Inflammatory macrophage treated with lipopolysaccharide for 1 hour (primary cell): ENCODE results near the gene TOP3B.
"Not testable (repeated sequence)": the region's sequence is repeated elsewhere in the genome, so short reads cannot be mapped to it uniquely, and the experiment has no call there.

Source experiments
- DNase-seq, 2 donors: peaks; one replicate each; pipeline ENCODE4 v3.0.0-alpha.2; 2020 to 2022

The TOP3B gene

DNA sequence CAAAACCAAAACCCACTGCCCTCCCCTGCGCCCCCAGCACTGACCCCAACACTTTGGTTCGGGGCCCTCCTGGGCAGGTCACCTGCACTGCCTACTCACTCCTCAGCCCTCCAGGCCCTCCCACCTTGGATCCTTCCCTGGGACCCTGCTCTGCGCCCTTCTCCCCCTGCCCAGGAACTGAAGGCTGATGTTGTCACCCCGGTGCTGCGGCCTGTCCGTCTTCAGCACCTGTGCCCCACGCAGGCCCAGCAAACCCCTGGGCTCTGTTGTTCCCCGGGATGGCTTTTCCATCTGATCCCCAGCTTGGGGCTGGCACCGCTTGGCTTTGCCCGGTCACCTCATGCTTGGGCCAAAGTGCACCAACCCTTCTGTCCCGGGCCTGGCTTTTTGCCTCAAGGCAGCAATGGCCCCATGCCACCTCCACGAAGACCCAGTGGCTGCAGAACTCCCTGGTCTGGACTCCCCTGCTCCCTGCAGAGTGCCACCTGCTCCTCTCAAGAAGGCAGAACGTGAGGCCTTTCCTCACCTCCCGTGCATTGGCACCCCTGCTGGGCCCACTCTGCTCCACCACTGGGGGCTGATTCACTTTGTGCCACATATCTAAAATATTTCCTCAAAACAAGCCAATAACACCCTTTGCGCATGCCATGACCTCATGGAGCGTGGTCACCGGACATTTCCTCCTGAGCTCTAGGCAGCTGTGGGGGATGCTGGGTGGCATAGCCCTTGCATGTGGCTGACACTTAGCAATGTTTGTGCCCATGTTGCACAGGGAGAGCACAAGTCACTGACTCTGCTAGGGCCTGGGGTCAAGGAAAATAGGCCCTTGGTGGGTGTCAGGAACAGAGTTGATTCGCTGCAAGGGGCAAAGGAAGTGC lies 38.8 kb downstream of the TOP3B start:
- DNase-seq: peak; percentile 35 to 67

DNA sequence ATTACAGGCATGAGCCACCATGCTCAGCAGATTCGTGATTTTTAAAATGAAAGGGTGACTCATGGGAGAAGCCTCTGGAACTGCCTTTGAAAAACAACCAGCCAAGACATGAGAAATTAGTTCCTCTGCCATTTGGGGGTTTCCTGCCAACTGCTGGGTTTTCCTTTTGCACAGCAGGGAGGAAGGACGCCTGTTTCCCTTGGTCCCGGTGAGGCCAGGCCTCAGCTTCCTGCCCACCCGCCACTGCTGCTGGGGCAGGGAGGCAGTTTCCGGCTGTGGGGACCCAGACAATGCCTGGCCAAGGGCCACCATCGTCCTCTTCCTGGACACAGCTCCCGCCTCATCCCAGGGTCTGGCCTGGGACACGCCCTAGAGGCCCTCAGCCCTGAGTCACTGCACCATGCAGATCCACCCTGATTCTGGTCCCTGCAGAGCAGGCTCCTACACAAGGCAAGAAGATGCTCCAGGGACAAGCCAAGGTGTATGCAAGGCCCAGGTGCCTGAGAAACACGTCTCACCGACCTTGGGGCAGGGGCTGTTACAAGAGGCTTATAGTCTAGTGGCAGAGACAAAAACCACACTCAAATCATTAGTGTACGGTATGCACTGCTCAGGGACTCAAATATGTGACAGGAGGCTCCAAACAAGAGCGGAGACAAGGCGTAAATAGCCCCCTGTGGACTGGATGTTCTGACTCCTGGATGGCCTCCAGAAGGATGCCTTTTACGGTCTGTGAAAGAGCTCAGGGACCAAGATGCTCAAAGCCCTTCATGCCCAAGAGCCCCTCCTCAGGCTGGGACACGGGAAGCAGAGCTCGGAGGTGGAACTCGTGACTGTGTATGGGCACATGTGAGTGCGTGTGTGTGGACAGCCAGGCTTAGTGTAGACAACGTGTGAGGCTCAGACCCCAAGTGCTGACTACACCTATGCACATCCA lies 39.9 kb downstream of the TOP3B start:
- DNase-seq: peak; percentile 87 to 92

DNA sequence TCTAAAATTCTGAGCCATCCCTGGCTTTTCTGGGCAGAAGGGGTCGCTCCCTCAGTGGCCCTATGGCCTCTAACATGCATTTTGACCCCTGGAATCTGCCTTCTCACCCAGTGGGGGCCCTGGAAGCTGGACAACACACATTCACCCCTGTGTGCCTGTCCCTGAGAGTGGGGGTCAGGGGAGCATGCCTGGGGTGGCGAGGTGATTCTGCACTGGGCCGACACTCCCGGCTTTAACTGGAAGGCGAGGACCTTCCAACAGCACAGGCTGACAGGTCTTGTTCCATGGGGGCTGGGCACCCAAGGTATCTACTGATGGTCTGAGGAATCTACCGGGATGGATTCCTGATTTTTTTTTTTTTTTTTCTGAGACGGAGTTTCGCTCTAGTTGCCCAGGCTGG lies 40.7 kb downstream of the TOP3B start:
- no peak for DNase-seq

DNA sequence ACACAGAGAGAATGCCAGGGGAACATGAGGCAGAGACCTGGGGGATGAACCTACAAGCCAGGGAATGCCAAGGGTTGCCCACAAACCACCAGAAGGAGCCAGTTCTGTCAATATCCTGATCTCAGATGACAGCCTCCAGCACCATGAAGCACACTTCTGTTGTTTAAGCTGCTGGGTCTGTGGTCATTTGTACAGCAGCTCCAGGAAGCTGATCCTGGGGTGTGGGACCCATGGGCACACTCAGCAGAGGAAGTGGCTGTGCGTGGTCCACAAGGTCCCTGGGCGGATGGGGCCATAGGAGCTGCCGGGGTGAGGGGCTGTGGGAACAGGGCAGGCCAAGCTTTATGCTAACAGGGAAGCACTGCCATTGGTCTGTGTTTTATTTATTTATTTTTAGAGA lies 42.1 kb downstream of the TOP3B start:
- peak in 1 of 2 donors; percentile 26 for DNase-seq

DNA sequence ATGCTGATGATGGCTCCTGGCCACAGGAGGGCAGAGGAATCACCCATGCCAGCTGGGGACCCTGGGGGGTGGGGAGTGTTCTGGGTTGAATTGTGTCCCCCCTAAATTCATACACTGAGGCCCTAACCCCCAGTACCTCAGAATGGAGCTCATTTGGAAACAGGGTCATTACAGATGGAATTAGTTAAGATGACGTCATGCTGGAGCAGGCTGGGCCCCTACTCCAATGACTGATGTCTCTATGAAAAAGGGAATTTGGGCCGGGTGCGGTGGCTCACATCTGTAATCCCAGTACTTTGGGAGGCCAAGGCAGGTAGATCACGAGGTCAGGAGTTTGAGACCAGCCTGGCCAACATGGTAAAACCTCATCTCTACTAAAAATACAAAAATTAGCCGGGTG lies 42.7 kb downstream of the TOP3B start:
- DNase-seq: not testable (repeated sequence)

DNA sequence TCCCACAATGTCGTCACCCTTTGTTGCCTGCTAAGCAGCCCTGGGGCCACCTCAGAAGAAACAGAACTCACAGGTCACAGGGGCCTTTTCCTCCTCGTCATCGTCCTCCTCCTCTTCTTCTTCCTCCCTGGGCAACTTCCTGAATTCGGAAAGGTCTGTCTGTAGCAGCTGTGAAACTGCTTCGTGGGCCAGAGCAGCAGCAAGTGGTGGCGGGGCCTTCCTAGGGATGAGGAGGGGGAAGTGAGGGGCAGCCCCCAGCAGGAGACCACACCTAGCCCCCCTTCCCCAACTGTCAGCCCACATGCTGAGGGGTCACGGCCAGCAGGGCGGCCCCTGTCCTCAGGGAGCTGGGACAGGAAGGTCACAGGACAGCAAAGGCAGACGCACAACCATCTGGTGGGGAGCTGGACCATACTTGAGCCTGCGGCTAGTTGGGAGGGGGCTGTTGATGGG lies 43.1 kb downstream of the TOP3B start:
- DNase-seq: peak; percentile 67 to 77

DNA sequence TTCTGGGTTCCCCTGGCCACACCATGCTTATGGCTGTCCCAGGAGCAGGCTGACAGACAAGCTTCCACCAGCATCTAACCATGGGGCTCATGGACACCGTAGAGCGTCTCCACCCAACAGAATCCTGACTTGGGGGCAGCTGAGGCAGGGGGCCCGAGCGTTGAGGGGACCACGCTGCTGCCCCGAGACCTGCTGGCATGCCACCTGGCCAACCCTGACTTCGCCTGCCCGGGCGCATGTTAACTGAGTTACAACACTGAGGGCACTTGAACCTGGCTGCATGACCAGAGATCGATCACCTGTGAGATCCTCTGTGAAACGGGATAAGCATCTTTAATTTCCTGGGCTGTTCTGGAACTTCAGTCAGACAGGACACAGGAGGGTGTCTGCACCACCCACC lies 43.7 kb downstream of the TOP3B start:
- DNase-seq: no peak

DNA sequence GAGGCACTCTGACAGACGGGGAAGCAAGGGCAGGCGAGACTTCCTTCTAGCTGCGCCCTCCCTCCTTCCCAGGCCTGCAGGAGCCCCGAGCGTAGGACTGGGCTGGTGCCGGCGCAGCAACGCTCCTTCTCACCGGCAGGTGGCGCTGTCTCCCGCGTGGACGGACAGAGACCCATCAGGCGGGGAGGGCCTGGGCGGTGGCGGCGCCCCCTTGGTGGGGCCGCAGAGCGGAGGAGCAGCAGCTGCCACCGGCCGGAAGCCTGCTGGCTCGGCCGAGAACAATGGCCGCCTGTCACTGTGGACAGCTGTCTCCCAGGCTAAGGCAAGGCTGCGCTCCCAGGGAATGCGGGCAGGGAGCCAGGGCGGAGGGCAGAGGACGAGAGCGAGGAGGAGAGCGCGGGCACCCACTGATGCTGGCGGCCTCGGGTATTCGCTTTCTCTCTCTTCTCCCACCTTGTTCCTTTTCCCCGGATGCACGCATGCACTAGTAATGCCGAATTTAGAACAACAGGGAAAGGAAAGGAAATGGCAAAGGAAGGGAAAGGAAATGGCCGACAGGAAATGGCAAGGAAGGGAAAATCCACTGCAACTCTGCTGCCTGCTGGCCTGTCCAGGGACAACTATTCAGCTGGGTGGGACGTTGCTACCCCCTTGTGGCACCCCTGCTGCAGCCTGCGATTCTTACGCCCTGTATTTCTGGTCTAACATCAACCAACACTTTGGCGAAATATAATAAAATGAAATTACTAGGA lies 44.3 kb downstream of the TOP3B start:
- peak; percentile 92 to 98 for DNase-seq

DNA sequence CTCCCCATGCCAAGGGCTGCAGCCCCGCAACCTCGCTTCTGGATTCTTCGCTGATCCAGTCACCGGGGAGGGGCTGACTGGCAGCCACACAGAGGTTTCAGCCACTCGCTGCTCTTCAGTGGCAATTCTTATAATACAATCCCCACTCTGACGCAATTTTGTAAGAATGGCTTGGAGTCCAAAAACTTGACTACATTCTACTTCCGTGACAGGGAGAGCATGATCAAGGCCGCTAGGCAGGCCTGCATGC lies 44.8 kb downstream of the TOP3B start:
- DNase-seq: no peak

DNA sequence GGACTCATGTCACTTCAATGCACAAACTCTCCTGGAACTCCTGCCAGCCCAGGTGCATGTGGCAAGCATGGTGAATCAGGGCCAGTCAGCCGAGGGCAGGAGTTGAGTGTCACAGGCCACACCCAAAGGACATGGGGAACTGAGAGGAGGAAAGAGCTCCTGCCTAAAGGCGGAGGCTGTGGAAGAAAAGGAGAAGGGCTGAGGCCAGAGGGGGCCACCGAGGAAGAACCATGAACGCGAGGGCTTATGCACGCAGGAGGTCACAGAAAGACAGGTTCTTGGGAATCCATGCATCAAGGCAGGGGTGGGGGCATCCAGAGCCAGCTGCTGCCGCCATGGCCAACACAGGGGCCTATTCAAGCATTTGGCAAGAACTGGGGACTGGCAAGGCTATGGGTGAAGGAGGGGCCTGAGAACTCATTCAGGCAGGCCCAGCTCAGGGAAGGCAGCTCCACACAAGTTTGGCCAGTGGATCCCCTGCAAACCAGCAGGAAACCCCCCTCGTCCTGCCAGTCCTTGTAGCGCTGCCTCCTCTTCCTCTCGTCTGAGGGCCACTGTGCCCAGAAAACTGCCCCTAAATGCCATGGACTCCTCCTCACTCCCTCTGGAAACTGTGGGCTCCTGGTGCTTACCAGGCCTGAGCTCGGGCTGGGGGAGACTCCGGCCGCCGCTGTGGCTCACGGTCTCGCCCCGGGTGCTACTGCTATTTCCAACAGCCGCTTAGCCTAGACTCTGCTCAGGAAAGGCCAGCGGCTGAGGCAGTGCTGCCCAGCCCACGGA lies 45.4 kb downstream of the TOP3B start:
- DNase-seq: peak; percentile 71 to 73

DNA sequence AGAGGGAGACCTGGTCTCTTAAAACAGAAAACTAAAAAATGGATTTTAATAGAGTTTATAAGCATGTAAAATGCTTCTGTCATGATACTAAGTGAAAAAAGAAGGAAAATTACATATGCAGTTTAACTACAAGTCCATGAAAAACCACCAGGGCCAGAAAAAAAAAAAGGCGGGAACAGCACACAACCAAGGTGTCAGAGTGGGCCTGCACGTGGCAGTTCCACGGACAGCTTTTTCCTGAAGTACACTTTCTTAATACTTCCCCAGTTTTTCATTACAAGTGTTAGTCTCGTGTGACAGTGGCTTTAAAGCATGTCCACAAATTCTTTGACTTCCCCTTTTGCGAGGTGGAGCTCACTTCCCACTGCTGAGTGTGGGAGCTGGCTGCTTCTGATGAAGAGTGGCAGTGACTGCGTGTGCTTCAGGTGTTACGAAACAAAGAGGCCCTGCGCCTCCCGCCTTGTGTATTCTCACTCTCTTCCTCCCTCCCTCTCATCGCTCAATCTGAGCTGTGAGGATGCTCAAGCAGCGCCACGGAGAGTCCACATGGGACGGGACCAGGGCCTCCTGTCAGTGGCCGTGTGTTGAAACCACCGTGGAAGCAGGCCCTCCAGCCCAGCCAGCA lies 46.3 kb downstream of the TOP3B start:
- peak; percentile 88 to 95 for DNase-seq

DNA sequence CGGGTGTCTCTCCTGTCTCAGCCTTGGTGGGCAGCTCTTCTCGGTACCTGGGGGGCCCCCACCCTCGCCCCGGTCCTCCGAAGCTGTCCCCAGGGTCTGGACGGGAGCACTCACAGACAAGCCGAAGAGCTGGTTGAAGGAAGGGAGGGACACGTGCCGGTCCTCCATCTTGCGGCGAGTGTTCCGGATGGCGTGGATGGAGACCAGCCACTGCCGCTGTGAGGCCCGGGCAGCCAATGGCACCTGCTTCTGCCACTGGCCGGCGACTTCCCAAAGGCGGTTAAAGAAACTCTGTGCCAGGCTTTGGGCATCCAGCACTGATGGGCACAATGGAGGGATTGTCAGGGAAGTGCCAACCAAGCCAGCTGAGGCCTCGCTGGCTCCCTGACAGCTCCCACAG lies 48.7 kb downstream of the TOP3B start:
- DNase-seq: no peak

DNA sequence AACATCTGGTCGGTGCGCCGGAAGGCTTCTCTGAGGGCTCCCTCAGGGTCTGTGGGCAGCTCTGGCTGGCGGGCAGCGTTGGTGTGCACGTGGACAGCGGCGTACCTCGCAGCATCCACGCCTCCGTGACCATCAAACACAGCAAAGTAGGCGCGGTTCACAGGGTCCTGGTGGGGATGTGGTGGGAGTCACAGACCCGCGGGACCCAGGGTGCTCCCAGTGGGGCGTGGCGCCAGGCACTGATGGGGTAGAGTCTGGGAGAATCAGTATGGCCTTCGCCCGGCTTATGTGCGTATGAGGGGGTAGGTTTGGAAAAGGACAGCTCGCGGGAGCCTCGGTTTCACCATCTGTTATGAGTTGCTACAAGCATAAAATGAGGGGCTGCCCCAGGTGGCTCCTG lies 49.2 kb downstream of the TOP3B start:
- no peak for DNase-seq

DNA sequence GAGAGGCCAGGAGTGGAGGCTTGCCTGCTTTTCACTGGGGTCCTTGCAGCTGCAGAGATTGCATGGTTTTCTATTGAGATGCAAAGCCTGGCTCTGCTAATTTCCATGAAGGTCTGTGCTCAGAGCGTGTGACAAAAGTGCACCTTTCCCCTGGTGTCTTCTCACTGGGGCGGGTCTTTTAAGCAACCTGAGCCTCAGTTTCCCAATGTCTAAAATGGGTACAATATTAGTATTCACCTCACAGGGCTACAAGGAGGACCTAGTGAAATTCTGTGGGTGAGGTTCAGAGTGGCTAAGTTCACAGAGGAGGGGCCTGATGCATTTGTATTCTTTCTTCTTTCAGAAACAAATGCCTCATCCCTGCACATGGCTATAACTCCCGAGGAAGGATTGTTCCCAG lies 50.2 kb downstream of the TOP3B start:
- DNase-seq: no peak

DNA sequence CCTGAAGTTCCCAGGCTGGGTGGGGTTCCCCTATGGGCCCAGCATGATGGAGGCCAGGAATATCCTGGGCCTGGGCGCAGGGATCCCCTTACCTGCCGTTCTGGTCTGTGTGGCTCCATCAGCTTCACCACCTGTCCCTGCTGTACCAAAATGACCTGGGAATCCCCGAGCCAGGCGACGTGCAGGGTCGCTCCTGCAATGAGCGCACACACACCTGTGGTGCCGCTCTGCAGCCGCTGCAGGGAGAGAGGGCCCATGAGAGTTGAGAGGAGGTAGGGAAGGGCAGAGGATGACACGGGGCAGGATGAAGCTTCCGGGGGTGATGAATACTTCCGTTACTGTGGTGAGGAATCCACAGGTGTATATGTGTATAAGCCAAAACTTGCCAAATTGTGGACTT lies 51.5 kb downstream of the TOP3B start:
- DNase-seq: no peak

DNA sequence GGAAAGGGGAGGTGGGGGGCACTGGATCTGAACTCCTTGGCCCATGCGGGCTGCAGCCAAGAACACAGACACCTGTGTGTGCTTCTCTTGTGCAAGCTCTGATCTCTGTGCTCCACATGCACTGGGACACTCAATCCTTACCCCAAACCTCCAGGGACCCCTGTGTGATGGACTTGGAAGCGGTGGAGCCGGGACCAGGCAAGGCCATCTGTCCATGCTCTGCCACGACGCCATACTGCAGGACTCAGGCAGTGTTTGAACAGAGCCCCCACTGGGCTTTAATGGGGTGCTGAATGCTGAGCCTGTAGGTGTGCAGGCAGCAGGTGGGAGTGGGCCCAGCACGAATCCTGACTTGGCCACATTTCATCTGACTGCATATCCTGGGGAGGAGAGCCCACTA lies 53.3 kb downstream of the TOP3B start:
- no peak for DNase-seq

DNA sequence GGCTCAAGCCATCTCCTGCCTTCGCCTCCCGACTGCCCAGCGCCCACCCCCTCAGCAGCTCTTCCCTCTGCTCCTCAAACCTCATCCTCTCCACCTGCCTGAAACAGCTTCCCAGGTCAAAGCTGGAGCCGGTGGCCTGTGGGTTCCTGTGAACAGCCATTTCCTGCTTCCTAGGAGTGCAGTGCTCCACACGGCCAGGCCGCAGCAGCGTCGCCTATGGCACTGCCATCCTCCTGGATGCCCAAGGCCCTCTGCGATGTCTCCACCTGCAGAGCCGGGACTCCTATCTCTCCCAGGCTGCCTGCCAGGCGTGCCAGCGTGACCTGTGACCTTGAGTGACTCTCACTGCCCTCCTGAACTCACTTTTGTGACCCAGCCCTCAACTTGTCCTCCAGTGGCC lies 54.5 kb downstream of the TOP3B start:
- DNase-seq: no peak

DNA sequence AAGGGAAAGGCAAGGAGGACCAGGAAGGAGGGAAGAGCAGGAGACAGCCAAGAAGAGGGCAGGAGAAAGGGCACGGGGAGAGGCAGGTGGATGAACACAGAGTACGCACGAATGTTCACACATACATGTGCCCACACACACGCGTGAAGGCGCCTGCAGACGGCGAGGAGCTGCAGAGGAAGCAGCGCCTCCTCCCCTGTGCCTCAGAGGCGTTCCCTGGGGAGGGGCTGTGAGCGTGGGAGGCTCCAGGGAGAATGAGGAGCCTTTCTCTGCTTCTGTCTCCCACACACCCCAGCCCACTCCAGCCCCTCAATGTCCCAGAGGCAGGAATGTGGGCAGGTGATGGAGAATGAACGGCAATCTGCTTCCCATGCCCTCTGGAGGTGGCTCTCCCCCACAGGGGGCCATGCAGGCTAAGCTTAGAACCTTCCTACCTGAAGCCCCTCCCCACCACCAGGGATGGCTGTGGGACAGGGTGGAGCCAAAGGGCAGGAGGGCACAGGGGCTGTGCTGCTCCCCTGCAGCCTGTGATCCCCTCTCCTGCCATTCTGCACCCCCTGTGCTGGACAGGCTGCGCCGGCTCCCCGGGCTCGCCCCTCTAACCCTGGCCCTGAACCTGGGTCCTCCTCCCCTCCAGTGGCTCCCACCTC lies 55.3 kb downstream of the TOP3B start:
- DNase-seq: no peak

DNA sequence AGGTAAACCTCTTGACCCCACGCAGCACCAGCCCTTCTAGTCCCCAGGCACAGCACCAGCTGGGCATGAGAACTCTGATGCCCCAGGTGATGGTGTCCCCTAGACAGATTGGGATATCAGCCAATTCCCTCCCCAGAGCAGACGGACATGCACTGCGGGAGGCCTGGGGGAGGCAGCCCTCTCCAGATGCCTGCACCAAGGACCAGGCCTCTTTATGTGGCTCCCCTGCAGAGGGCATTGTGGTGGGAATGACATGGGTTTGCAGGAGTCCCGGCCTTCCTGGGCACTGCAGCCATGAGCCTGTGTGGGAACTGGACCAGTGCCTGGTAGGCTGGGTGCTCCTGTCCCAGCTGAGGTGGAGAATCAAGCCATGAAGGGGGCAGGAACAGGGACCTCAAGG lies 55.9 kb downstream of the TOP3B start:
- DNase-seq: no peak

DNA sequence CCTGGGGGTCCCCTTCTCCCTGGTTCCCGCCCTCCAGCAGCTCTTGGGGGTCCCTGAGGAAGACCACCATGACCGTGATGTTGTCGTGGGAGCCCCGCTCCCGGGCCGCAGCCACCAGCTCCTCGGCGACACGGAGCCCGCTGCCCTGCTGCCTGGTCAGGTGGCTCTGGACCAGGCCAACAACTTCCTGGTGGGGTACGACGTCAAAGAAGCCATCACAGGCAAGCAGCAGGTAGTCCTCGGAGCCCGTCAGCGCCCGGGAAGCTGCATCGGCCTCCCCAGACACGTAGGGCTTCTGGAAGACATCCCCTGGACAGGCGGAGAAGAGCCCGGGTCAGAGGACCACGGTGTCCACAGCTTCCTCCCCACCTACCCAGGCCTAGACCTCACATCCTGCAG lies 59.4 kb downstream of the TOP3B start:
- DNase-seq: no peak

DNA sequence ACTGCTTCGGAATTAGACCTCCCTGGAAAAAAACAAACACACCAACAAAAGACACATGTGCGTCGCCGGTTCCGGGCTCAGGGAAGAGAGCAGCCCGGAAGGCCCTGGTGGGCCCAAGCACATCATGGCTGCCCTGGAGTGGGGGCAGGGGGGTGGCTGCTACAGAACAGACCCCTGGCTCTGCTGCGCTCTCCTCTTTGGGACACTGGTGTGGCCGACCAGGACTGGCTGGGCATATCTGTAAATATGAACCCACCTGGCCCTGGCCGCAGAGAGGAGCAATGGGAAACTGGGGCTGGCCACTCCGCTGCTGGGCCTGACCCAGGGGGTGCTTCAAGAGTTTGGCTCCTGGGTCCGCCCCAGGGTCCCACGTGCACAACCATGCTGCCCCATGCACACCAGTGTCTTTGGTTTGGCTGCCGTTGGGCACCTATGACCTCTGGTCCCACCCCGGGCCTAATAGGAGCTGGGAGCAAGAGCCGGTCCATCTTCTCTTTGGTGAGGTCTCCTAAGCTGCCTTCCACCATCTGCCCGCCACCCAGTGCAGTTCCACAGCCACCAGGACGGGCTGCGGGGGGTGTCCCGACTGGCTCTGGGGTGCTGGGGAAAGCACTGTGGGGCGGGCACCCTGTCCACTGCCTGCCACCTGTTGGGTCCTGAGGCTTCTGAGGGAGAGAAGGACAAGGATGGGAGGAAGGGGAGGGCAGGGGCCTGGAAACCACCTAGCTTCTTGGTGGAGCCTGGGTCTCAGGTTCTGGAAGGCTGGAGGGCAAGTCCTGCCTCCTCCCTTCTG lies 60.0 kb downstream of the TOP3B start:
- no peak for DNase-seq
